Loucy (cell line): ENCODE results near the gene SYNE4.

Source experiments
- CTCF ChIP-seq: fragments of 200-600 bp; sonication (generic); conservative IDR thresholded peaks from 2 replicates; pipeline ENCODE4 v1.5.1; 2014; ENCODE audit warnings: mild to moderate bottlenecking, antibody characterized with exemption, low read length
- EZH2phosphoT487 ChIP-seq: fragments of 200-600 bp; IDR thresholded peaks from 2 replicates; pipeline ENCODE4 v1.6.1; 2018; ENCODE audit warnings: antibody characterized with exemption, mild to moderate bottlenecking, moderate library complexity, borderline replicate concordance

- TF ChIP-seq CTCF (no peak), EZH2phosphoT487 (no peak)
These were observed 16.7 kb downstream of the SYNE4 start for GRCh38 chr19:35991731-35992450.
